GM13977 (cell line): Measurements from ENCODE around the gene ATP5F1E.

Experiments
- DNase-seq: peaks from one replicate; pipeline ENCODE4 v3.0.0; 2012; ENCODE audit warnings: low spot score
- in situ Hi-C: fragments of 300-500 bp; cut with MboI; formaldehyde crosslinking; loops from one replicate; pipeline ENCODE4 v1.12.0; 2022; ENCODE audit warnings: low sequenced_read_pairs, low pct_unique_long_range_greater_than_20kb, mixed read lengths, inconsistent platforms; ENCODE audit not compliant: unreplicated experiment
- TF ChIP-seq, protein P1 (sequence below): IDR thresholded peaks from 2 replicates; pipeline ENCODE4 v1.5.1; 2012; ENCODE audit warnings: mild to moderate bottlenecking, control low read depth; ENCODE audit not compliant: insufficient read depth; ENCODE audit errors: extremely low read depth, missing control alignments

Gene ATP5F1E

DNA sequence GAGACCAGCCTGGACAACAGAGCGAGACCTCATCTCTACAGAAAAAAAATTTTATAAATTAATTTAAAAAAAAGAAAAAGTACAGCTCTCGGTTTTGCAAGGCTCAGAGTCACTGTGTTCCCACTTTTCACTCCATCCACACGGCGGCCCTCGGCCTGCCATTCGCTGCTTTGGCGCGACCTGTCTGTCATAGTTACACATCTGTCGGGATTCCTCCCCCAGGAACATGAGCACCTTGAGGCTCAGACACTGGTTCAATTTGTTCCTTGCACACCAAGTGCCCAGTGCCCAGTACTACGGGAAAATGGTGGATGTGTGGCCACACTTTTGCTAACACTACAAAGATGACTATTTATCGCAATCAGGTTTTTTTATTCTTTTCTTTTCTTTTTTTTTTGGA is 33.5 kb downstream of the ATP5F1E start:
- TF ChIP-seq, protein P1, sequence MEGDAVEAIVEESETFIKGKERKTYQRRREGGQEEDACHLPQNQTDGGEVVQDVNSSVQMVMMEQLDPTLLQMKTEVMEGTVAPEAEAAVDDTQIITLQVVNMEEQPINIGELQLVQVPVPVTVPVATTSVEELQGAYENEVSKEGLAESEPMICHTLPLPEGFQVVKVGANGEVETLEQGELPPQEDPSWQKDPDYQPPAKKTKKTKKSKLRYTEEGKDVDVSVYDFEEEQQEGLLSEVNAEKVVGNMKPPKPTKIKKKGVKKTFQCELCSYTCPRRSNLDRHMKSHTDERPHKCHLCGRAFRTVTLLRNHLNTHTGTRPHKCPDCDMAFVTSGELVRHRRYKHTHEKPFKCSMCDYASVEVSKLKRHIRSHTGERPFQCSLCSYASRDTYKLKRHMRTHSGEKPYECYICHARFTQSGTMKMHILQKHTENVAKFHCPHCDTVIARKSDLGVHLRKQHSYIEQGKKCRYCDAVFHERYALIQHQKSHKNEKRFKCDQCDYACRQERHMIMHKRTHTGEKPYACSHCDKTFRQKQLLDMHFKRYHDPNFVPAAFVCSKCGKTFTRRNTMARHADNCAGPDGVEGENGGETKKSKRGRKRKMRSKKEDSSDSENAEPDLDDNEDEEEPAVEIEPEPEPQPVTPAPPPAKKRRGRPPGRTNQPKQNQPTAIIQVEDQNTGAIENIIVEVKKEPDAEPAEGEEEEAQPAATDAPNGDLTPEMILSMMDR, result no peak
- in situ Hi-C loops, result no loop called here
- DNase-seq, result no peak

DNA sequence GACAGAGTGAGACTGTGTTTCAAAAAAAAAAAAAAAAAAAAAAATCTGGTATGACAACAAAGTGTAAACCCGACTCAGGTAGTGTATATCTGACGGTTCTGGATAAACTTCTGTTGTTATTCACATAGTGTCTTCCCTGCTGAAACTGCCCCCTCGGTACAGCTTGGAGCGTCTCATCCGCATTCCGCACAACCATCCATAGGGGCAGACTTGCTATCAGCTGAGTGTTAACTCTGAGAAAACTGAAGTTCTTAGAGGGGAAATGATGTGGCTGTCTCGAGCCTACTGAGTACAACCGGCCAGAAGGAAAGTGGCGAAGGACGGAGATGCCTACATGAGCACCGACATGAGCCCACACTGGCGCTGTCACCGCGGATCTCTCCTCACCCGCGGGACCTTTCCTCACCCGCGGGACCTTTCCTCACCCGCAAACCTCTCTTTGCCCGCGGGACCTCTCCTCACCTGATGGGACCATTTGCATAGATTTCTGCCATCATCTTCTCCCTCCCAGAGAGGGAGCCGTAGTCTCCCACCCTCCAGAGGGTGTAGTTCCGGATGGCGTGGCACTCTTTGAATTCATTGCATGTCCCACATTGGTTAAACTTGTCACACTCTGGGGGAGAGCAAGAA is 34.9 kb downstream of the ATP5F1E start:
- TF ChIP-seq, protein P1, result no peak
- in situ Hi-C loops, result no loop called here
- no peak for DNase-seq

DNA sequence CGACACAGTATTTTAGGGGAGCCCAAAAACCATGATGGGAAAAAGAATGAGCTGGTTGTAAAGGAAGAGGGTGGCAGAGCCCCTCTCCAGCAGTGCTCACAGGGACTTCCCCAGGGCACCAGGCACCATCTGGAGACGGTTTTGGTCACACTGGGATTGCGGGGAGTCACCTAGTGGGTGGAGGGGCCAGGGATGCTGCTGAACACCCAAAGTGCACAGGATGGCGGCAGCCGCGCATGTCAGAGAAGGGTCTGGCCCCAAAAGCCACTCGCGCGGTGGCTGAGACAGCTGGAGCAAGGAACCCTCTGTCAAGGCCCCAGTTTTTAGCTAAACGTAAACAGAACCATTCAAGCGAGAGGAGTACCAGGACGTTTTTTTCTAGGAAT is 35.9 kb downstream of the ATP5F1E start:
- TF ChIP-seq, protein P1, result no peak
- no peak for DNase-seq
- in situ Hi-C loops, result no loop called here

DNA sequence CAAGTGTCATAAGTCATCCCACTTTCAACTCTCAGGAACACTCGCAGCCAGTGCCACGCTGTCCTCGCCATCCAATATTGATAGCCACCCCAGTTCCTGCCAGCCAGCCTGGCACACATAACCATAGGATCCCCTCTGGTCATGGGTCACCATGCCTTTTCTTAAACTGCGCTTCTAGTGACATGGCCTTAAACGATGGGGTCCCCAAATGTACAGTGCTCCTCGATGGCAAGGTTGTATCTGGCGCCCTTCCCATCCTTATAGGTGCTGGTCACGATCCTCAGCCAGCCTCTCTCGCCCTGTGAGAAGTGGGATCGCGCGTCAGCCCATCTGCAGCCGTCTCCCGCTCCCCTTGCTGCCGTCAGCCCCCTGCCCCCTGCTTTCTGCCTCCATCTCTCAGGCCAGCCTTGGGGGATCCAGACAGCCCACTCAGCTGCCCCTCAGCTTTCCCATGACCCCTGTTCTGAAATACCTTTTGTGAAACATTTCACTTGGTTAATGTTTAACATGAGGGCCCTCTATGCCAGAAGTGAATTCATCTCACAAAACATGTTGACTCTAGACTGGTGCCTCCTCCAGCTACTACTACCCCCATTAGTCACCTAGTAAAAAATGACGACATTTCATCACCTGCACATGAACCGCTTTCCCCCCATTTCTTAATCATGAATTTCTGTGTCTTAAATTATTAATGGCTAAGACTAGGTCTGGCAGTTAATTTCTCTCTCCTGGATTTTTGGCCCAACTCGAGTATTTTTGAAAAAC is 36.5 kb downstream of the ATP5F1E start:
- in situ Hi-C loops, result no loop called here
- no peak for DNase-seq
- TF ChIP-seq, protein P1, result no peak

DNA sequence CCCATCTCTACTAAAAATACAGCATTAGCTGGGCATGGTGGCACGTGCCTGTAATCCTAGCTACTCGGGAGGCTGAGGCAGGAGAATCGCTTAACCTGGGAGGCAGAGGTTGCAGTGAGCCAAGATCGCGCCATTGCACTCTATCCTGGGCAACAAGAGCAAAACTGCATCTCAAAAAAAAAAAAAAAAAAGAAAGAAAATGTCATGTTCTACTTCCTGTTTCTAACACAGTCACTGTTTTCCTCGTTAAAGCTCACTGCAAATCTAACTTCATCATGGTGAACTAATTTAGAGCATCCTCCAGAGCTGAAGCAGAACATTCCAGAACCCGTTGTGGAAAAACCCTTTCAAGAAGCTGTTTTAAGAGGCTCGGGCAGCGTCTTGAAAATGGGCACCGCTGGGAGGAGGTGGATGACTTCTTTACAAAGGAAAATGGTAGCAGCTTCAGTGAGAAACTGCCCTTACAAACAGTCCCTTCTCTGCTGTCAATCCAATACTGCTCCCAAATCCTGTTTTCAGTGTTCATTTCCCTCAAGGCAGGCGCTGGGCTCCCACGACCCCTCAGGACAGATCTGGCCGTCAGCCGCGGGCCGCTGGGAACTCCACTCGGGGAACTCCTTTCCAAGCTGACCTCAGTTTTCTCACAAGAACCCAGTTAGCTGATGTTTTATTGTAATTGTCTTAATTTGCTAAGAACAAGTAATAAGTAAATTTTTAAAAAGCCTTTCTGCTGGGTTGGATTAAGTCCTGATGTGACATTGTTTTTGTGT is 37.6 kb downstream of the ATP5F1E start:
- in situ Hi-C loops, result no loop called here
- TF ChIP-seq, protein P1, result no peak
- no peak for DNase-seq

DNA sequence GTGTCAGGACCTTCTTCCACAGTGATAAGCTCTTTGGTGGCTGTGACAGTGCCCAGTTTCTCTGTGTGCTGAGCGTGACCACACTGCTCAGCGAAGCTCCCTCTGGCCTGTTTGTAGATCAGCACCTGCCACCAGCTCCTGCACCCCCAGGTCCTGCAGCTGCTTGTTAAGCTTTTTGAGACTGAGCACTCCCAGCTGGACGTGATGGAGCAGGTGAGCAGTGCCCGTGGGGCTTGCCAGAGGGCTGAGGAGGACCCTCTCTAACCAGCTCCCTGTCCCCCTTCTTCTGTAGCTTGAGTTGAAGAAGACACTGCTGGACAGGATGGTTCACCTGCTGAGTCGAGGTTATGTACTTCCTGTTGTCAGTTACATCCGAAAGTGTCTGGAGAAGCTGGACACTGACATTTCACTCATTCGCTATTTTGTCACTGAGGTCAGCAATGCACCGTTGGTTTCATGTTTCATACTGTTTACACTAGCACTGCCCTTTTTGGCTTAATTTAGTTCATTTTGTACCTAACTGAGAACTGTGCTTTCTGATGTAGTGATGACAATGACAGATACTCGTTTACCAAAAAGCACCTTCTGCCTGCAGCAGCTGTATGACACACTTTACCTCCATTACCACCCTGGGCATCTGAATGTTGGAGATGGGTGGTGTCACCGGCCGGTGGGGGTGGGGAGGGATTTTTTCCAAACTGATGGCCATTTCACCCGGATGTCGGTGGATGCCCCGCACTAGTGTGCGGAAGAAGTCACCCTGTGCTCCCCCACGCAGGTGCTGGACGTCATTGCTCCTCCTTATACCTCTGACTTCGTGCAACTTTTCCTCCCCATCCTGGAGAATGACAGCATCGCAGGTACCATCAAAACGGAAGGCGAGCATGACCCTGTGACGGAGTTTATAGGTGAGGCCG is 38.5 kb downstream of the ATP5F1E start:
- in situ Hi-C loops, result no loop called here
- TF ChIP-seq, protein P1, result no peak
- no peak for DNase-seq
